WERI-Rb-1 (cell line): Measurements from ENCODE around the gene CELSR1.
"Not testable (repeated sequence)": the region's sequence is repeated elsewhere in the genome, so short reads cannot be mapped to it uniquely, and the experiment has no call there.

ENCODE experiments used
- DNase-seq: peaks from one replicate; pipeline ENCODE4 v3.0.0-alpha.2; 2020
- H3K27ac ChIP-seq: fragments of 250-450 bp; sonication (Bioruptor Pico); 2 replicates; pipeline ENCODE4 v1.5.1; 2020; ENCODE audit warnings: mild to moderate bottlenecking, moderate library complexity
- H3K27me3 ChIP-seq: fragments of 250-450 bp; sonication (Bioruptor Pico); 2 replicates; pipeline ENCODE4 v1.5.1; 2021; ENCODE audit warnings: mild to moderate bottlenecking, low read depth, moderate library complexity; ENCODE audit not compliant: insufficient read depth, severe bottlenecking
- H3K36me3 ChIP-seq: fragments of 250-450 bp; sonication (Bioruptor Pico); 2 replicates; pipeline ENCODE4 v1.5.1; 2020; ENCODE audit warnings: mild to moderate bottlenecking, moderate library complexity
- H3K4me3 ChIP-seq: 2 replicates; pipeline ENCODE4 v1.5.1; 2011; ENCODE audit warnings: low read depth, mild to moderate bottlenecking, control low read depth, low read length
- H3K9me3 ChIP-seq: fragments of 250-450 bp; sonication (Bioruptor Pico); 2 replicates; pipeline ENCODE4 v1.5.1; 2021; ENCODE audit warnings: mild to moderate bottlenecking, moderate library complexity; ENCODE audit not compliant: severe bottlenecking
- TF ChIP-seq, protein P1 (sequence below): IDR thresholded peaks from 2 replicates; pipeline ENCODE4 v1.5.1; 2011; ENCODE audit warnings: low read depth, mild to moderate bottlenecking, control low read depth, inconsistent platforms, low read length

Gene CELSR1

DNA sequence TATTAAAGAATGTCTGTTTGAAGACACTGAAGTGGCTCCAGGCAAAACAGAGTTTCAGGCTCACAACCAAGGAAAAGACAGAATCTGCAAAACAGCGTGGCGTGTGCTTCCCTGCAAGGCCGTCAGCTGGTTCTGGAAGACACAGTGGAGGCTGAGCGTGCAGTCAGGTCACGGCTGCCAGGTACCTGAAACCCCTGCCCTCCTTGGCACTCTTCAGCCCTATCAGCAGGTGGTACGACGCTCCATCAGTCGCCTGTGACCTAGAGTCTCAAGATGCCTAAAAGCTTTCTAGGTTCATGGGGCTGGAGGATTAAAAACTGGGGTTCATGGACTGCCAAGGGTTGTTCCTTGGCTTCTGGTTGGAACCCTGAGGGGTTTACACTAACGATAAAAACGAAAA, 136.1 kb downstream of the CELSR1 start:
- TF ChIP-seq, protein P1, sequence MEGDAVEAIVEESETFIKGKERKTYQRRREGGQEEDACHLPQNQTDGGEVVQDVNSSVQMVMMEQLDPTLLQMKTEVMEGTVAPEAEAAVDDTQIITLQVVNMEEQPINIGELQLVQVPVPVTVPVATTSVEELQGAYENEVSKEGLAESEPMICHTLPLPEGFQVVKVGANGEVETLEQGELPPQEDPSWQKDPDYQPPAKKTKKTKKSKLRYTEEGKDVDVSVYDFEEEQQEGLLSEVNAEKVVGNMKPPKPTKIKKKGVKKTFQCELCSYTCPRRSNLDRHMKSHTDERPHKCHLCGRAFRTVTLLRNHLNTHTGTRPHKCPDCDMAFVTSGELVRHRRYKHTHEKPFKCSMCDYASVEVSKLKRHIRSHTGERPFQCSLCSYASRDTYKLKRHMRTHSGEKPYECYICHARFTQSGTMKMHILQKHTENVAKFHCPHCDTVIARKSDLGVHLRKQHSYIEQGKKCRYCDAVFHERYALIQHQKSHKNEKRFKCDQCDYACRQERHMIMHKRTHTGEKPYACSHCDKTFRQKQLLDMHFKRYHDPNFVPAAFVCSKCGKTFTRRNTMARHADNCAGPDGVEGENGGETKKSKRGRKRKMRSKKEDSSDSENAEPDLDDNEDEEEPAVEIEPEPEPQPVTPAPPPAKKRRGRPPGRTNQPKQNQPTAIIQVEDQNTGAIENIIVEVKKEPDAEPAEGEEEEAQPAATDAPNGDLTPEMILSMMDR, result no peak
- no peaks in the 10 kb centered on the region for H3K27me3 ChIP-seq
- no peaks in the 10 kb centered on the region for H3K9me3 ChIP-seq
- H3K4me3 ChIP-seq, result no peak overlapping the region
- no peaks in the 10 kb centered on the region for H3K36me3 ChIP-seq
- no peak overlapping the region for H3K27ac ChIP-seq
- no peak for DNase-seq

DNA sequence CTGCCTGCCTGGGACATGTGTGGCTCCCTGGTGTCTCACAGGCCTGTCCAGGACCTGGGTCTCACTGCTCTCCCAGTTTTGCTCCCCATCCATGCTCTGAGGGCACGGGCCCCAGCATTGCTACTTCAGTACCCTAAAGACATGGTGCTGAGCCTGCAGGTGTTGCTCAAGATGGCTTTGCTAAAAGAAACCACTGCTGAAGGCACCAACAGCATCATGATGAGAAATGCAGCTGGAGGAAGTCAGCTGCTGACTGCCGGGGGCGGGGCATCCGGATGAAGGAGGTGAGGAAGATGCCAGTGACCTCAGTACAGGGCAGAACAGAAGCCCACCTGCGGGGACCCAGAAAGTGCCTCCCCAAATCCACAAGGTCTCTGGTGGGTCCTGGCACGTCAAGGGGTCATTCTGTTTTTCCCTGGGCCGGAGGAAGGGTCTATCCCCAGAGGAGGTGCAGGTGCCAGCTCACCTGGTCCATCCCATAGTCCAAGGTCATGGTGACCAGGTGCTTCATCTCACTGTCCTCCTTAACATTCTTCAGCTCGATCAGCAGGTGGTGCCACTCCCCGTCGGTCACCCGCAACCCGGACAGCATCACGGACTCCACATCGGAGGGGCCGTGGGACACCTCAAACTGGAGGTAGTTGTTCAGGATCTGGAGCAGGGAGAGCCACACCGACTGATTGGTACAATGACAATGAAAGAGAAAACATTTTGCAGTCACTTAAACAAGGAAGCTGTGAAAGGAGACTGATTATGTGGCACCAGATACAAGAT, 138.0 kb downstream of the CELSR1 start:
- Histone ChIP-seq H3K9me3 (no peaks in the 10 kb centered on the region), H3K4me3 (no peak overlapping the region), H3K27me3 (no peaks in the 10 kb centered on the region), H3K36me3 (no peaks in the 10 kb centered on the region), H3K27ac (no peak overlapping the region)
- no peak for DNase-seq
- TF ChIP-seq, protein P1, result no peak

DNA sequence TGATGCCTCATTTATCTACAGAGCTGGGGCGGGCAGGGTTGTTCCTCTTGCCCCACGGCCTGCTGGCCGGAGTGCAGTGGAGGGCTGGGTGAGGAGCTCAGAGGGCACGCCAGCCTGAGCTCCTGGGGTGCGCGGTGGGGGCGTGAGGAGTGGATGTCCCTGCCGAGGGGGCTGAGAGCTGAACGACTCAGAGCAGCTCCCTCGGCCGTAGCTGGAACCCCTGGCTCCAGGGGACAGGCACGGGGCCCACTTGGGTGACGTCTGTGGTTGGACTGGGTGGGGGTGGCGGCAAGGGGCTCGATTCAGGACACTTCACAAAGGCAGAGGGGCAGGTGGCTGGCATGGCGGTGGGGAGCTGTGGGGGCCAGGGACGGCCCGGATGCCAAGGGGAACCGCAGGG, 139.5 kb downstream of the CELSR1 start:
- Histone ChIP-seq H3K27ac (no peak overlapping the region), H3K4me3 (no peak overlapping the region), H3K36me3 (no peaks in the 10 kb centered on the region), H3K27me3 (no peaks in the 10 kb centered on the region), H3K9me3 (no peaks in the 10 kb centered on the region)
- TF ChIP-seq, protein P1, result no peak
- DNase-seq, result no peak

- TF ChIP-seq, protein P1, result no peak
- Histone ChIP-seq H3K9me3 (no peaks in the 10 kb centered on the region), H3K27ac (no peak overlapping the region), H3K27me3 (no peaks in the 10 kb centered on the region), H3K36me3 (no peaks in the 10 kb centered on the region), H3K4me3 (no peak overlapping the region)
- no peak for DNase-seq
Measured at GRCh38 chr22:46397514-46397913, 139.9 kb downstream of the CELSR1 start.

DNA sequence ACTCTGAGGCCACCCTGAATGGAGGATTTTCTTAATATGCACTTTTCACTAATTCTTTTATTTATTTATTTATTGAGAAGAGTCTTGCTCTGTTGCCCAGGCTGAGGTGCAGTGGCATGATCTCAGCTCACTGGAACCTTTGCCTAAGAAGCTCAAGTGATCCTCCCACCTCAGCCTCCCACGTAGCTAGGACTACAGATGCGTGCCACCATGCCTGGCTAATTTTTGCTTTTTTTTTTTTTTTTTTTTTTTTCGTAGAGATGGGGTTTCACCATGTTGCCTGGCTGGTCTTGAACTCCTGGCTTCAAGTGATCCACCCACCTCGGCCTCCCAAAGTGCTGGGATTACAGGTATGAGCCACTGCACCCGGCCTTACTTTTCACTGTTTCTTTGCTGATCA, 140.4 kb downstream of the CELSR1 start:
- DNase-seq, H3K9me3 ChIP-seq, H3K36me3 ChIP-seq, H3K4me3 ChIP-seq, H3K27me3 ChIP-seq, H3K27ac ChIP-seq: not testable (repeated sequence)

GRCh38 chr22:46395145-46395544, 142.3 kb downstream of the CELSR1 start:
- Histone ChIP-seq H3K4me3 (no peak overlapping the region), H3K36me3 (no peaks in the 10 kb centered on the region), H3K9me3 (no peaks in the 10 kb centered on the region), H3K27ac (no peak overlapping the region), H3K27me3 (no peaks in the 10 kb centered on the region)
- DNase-seq, result no peak
- TF ChIP-seq, protein P1, result no peak
